ENCODE measurements around the gene SPR.

Gene SPR

DNA sequence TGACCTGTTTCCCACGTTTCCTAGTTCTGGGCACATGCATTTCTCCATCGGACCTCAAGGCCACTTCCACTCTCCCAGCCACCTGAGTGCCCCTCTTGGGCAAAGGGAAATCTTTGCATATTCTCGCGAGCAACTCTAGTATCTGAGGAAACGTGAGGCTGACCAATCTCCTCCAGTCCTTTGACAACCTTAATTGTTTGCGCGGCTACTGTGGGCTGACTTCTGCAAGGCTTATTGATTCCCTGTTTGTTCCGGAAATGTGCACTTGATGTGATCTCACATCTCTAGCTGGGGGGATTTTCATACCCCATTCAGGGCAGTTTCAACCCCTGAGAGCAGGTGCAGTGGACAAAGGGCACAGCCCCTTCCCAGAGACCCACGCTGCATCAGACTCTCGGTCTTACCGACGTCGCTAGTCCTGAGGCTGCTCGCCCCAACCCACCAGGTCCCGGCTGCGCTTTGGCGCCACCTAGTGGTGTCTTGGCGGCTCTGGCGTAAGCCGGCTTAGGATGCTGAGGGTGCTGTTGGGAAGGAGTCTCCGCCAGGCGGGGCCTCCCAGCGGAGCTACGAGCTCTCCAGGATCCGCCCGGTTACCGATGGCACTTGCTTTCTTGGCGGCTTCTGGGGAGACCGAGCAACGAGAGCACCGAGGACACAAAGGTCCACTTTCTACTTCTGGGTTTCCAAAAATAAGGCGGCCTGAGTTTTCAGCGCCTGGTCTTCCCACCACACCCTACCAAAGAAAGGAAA lies 24.8 kb upstream of the SPR start:
- Histone ChIP-seq H3K9ac (ENCODE audit: low read depth, low read length) (peak overlapping the region; percentile 51), H3K36me3 (ENCODE audit: control insufficient read depth, insufficient read depth, low read length) (no peaks in the 10 kb centered on the region), H3K4me1 (ENCODE audit: control insufficient read depth, insufficient read depth, low read length) (no peaks in the 10 kb centered on the region), H3K27me3 (ENCODE audit: control insufficient read depth, insufficient read depth, low read length) (peaks cover 11% of the 10 kb centered on the region), H3K4me3 (ENCODE audit: low read depth, low read length) (peak overlapping the region; percentile 66), H3K9me3 (ENCODE audit: control insufficient read depth, insufficient read depth, low read length) (no peaks in the 10 kb centered on the region)

- Histone ChIP-seq H3K9me3 (ENCODE audit: control insufficient read depth, insufficient read depth, low read length) (no peaks in the 10 kb centered on the region), H3K27me3 (ENCODE audit: control insufficient read depth, insufficient read depth, low read length) (peaks cover 11% of the 10 kb centered on the region), H3K4me1 (ENCODE audit: control insufficient read depth, insufficient read depth, low read length) (no peaks in the 10 kb centered on the region), H3K36me3 (ENCODE audit: control insufficient read depth, insufficient read depth, low read length) (no peaks in the 10 kb centered on the region), H3K9ac (ENCODE audit: low read depth, low read length) (peak overlapping the region; percentile 51), H3K4me3 (ENCODE audit: low read depth, low read length) (peak overlapping the region; percentile 66)
Observed at GRCh38 chr2:72863046-72863445, 24.2 kb upstream of the SPR start.

DNA sequence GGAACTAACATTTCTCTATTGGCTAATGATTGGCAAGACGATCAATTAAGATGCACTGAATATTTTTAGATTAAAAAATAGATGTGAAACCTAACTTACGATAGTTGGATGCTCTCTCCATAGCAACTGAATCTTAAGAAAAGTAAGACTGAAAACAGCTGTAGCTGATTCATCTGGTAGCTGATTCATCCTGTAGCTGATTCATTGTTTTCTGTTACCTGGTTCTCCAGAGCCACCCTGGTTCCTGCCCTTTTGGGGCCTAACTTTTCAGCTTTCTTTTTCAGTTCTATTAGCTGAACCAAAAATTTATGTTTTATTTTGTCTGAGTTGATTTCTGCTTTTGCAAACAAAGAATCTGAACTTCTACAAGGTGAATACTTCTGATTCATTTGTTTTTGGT lies 22.7 kb upstream of the SPR start:
- H3K9ac ChIP-seq (ENCODE audit: low read depth, low read length), result no peak overlapping the region
- no peak overlapping the region for H3K4me3 ChIP-seq (ENCODE audit: low read depth, low read length)
- H3K36me3 ChIP-seq (ENCODE audit: control insufficient read depth, insufficient read depth, low read length), result no peaks in the 10 kb centered on the region
- H3K9me3 ChIP-seq (ENCODE audit: control insufficient read depth, insufficient read depth, low read length), result no peaks in the 10 kb centered on the region
- no peaks in the 10 kb centered on the region for H3K4me1 ChIP-seq (ENCODE audit: control insufficient read depth, insufficient read depth, low read length)
- H3K27me3 ChIP-seq (ENCODE audit: control insufficient read depth, insufficient read depth, low read length), result peaks cover 11% of the 10 kb centered on the region

GRCh38 chr2:72871060-72871459 lies 16.1 kb upstream of the SPR start:
- H3K36me3 ChIP-seq (ENCODE audit: control insufficient read depth, insufficient read depth, low read length), result no peaks in the 10 kb centered on the region
- H3K9me3 ChIP-seq (ENCODE audit: control insufficient read depth, insufficient read depth, low read length), result no peaks in the 10 kb centered on the region
- H3K9ac ChIP-seq (ENCODE audit: low read depth, low read length), result no peak overlapping the region
- H3K4me3 ChIP-seq (ENCODE audit: low read depth, low read length), result no peak overlapping the region
- no peaks in the 10 kb centered on the region for H3K27me3 ChIP-seq (ENCODE audit: control insufficient read depth, insufficient read depth, low read length)
- no peaks in the 10 kb centered on the region for H3K4me1 ChIP-seq (ENCODE audit: control insufficient read depth, insufficient read depth, low read length)

DNA sequence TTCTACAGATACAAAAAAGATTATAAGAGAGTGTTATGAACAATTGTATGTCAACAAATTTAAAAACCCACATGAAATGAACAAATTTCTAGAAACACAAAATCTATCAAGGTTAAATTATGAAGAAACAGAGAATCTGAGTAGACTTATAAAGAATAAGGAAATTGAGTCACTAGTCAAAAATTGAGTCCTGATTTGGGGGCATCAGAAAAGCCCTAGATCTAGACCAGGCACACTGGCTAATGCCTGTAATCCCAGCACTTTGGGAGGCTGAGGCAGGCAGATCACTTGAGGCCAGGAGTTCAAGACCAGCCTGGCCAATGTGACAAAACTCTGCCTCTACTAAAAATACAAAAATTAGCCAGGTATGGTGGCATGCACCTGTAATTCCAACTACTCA lies 15.3 kb upstream of the SPR start:
- no peak overlapping the region for H3K9ac ChIP-seq (ENCODE audit: low read depth, low read length)

DNA sequence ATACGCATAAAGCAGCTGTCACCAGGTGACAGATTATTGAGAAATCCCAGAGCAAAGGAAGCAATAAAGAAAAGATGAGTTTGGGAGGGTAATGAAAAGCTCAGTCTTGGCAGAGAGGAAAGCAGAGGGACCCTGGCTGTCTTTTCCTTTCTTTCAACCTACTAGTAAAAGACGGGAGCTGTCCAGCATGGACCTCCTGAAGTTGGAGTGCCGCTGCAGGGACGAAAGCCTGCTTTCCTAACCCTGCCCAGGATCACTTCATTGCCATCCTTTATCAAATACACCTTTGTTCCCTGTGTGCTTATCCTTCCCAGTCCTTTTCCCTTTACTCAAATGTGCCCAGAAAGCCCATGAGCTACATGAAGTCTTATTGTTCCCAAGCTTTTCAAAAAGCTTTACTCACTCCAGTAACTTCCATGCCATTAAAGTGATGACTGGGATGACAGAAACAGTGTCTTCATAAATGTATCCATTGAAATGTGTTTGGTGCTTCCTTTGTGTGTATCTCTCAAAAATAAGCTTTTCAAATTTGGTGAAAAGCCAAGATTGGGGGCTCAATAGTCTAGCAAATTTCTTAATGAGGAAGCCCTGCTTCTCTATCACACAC lies 3.7 kb upstream of the SPR start:
- Histone ChIP-seq H3K4me1 (ENCODE audit: control insufficient read depth, insufficient read depth, low read length) (peaks cover 4% of the 10 kb centered on the region), H3K36me3 (ENCODE audit: control insufficient read depth, insufficient read depth, low read length) (no peaks in the 10 kb centered on the region), H3K9me3 (ENCODE audit: control insufficient read depth, insufficient read depth, low read length) (no peaks in the 10 kb centered on the region), H3K9ac (ENCODE audit: low read depth, low read length) (no peak overlapping the region), H3K4me3 (ENCODE audit: low read depth, low read length) (no peak overlapping the region), H3K27me3 (ENCODE audit: control insufficient read depth, insufficient read depth, low read length) (peaks cover 44% of the 10 kb centered on the region)

More for the DNA sequence above, 15.3 kb upstream of the SPR start:
- H3K4me3 ChIP-seq (ENCODE audit: low read depth, low read length), result no peak overlapping the region
- no peaks in the 10 kb centered on the region for H3K36me3 ChIP-seq (ENCODE audit: control insufficient read depth, insufficient read depth, low read length)
- H3K27me3 ChIP-seq (ENCODE audit: control insufficient read depth, insufficient read depth, low read length), result no peaks in the 10 kb centered on the region
- H3K4me1 ChIP-seq (ENCODE audit: control insufficient read depth, insufficient read depth, low read length), result no peaks in the 10 kb centered on the region
- no peaks in the 10 kb centered on the region for H3K9me3 ChIP-seq (ENCODE audit: control insufficient read depth, insufficient read depth, low read length)

DNA sequence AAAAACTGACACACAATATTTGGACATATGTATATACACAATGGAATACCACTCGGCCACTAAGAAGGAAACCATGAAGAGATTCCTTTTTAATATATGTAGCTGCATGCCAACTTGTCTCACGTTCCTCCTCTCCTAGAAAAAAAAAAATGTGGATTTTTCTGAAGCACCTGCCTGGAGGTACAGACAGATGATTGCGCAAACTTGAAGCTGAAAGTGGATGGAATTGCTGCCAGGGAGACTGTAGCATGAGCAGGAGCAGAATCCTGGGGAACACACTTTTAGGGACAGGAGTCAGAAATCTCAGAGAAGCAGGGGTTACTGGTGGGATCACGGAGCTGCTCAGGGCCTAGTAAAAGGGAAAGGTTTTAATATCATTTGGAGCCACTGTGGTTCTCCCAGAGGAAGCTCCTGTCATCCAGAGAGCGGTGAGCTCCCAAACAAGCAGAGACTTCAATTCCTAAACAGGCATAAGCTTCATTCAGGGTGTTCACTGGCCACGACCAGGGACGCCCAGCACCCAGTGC lies 640 bp upstream of the SPR start:
- Histone ChIP-seq H3K9me3 (ENCODE audit: control insufficient read depth, insufficient read depth, low read length) (no peaks in the 10 kb centered on the region), H3K4me1 (ENCODE audit: control insufficient read depth, insufficient read depth, low read length) (peaks cover 4% of the 10 kb centered on the region), H3K36me3 (ENCODE audit: control insufficient read depth, insufficient read depth, low read length) (no peaks in the 10 kb centered on the region), H3K4me3 (ENCODE audit: low read depth, low read length) (peak overlapping the region; percentile 73), H3K27me3 (ENCODE audit: control insufficient read depth, insufficient read depth, low read length) (peaks cover 52% of the 10 kb centered on the region), H3K9ac (ENCODE audit: low read depth, low read length) (no peak overlapping the region)

DNA sequence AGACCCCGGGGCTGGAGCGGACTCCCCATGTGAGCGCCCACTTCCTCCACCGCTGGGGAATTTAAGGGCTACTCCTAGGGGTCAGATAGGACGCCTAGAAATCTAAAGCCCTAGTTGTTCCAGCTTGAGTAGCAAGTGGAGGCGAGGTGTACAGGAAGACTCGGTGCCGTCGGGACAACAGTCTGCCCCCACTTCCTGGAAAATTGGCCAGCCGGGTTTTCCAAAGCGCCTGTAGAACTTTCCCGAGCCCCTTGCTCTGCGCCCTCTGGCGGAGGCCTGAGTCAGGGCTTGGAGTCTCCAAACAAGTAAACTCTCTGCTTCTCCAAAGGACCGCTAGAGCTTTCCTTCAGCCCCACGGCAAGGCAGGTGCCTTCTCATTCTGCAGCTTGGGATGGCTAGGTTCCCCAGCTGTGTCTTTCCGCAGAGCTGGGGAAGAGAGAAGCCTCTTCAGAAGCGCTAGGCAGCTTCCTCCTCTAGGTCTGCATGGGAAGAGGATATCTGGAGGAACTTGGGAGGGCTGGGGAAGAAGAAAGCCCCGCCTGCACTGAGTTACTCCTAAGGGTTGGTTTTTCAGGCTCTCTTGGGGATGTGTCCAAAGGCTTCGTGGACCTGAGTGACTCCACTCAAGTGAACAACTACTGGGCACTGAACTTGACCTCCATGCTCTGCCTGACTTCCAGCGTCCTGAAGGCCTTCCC lies 681 bp downstream of the SPR start:
- Histone ChIP-seq H3K27me3 (ENCODE audit: control insufficient read depth, insufficient read depth, low read length) (peaks cover 54% of the 10 kb centered on the region), H3K4me3 (ENCODE audit: low read depth, low read length) (peak overlapping the region; percentile 73), H3K4me1 (ENCODE audit: control insufficient read depth, insufficient read depth, low read length) (peaks cover 4% of the 10 kb centered on the region), H3K36me3 (ENCODE audit: control insufficient read depth, insufficient read depth, low read length) (no peaks in the 10 kb centered on the region), H3K9ac (ENCODE audit: low read depth, low read length) (peak overlapping the region; percentile 67), H3K9me3 (ENCODE audit: control insufficient read depth, insufficient read depth, low read length) (no peaks in the 10 kb centered on the region)

DNA sequence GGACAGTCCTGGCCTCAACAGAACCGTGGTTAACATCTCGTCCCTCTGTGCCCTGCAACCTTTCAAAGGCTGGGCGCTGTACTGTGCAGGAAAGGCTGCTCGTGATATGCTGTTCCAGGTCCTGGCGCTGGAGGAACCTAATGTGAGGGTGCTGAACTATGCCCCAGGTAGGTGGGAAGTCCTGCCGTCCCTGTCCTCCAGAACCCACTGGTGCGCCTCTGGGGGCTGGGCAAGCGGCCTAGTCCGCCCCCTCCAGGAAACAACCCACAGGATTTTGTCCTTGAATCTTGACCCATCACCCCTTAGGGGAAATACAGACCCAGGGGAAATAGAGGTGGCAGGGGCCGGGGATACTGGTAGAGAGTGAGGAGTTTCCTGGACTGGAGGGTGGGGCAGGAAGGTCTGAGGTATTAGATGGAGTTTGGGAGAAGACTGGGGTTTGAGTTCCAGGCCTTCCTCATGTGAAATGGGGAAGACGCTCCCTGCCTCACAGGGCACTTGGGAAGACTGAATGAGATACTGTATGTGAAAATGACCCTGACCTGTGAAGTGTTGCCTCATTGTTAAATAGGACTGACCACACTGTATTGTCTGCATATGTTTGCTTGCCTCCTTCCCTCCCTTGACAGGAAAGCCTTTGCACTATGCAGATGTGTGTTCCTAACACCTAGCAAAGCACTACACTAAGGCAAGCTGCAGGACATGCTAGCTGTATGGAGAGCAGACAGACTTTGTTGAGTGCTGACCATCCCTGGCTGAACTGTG lies 1.4 kb downstream of the SPR start:
- peaks cover 4% of the 10 kb centered on the region for H3K4me1 ChIP-seq (ENCODE audit: control insufficient read depth, insufficient read depth, low read length)
- peaks cover 58% of the 10 kb centered on the region for H3K27me3 ChIP-seq (ENCODE audit: control insufficient read depth, insufficient read depth, low read length)
- H3K4me3 ChIP-seq (ENCODE audit: low read depth, low read length), result no peak overlapping the region

DNA sequence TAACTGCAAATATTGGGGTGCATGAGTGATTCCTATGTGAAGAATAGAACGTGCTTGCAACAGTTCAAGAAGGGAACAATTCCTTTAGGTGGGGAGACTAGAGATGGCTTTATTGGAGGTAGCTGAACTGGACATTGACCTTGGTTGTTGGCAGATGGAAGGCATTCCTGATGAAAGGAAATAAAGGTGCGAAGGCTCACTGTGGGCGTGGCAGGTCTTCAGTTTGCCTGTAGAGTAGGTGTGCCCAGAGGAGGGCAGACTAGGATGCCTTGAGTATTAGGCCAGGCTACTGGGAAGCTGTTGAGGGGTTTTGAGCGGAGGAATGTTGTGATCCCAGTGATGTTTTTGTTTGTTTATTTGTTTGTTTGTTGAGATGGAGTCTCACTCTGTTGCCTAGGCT lies 2.8 kb downstream of the SPR start:
- no peaks in the 10 kb centered on the region for H3K9me3 ChIP-seq (ENCODE audit: control insufficient read depth, insufficient read depth, low read length)
- peaks cover 61% of the 10 kb centered on the region for H3K27me3 ChIP-seq (ENCODE audit: control insufficient read depth, insufficient read depth, low read length)
- peaks cover 4% of the 10 kb centered on the region for H3K4me1 ChIP-seq (ENCODE audit: control insufficient read depth, insufficient read depth, low read length)
- no peak overlapping the region for H3K9ac ChIP-seq (ENCODE audit: low read depth, low read length)
- H3K4me3 ChIP-seq (ENCODE audit: low read depth, low read length), result no peak overlapping the region
- H3K36me3 ChIP-seq (ENCODE audit: control insufficient read depth, insufficient read depth, low read length), result no peaks in the 10 kb centered on the region

More for the DNA sequence above, 1.4 kb downstream of the SPR start:
- no peak overlapping the region for H3K9ac ChIP-seq (ENCODE audit: low read depth, low read length)
- no peaks in the 10 kb centered on the region for H3K9me3 ChIP-seq (ENCODE audit: control insufficient read depth, insufficient read depth, low read length)
- H3K36me3 ChIP-seq (ENCODE audit: control insufficient read depth, insufficient read depth, low read length), result no peaks in the 10 kb centered on the region

DNA sequence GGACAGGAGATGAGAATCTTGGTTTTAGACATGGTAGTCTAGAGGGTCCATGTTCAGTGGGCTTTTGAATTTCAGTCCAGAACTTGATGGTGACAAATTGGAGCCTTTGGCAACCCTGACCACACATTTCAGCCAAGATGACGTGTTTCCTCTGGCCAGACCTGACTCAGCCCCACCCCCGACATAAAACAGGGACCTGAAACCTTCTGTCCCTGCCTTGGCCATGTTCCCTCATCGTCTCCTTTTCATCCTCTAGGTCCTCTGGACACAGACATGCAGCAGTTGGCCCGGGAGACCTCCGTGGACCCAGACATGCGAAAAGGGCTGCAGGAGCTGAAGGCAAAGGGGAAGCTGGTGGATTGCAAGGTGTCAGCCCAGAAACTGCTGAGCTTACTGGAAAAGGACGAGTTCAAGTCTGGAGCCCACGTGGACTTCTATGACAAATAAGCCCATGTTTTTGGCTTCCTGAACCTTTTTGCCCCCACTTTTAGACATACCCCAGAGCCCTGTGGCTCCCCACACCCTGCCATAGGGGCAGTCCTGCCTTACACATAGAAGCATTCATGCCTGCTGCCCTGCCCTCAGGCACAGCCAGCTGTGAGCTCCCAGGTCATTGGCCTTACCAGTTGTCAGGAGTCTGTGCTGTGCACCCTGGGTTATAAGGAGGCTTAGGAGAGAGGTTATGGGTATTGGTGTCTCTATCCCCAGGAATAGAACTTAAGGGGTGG lies 4.0 kb downstream of the SPR start:
- Histone ChIP-seq H3K36me3 (ENCODE audit: control insufficient read depth, insufficient read depth, low read length) (no peaks in the 10 kb centered on the region), H3K9ac (ENCODE audit: low read depth, low read length) (no peak overlapping the region), H3K27me3 (ENCODE audit: control insufficient read depth, insufficient read depth, low read length) (peaks cover 62% of the 10 kb centered on the region)

More for the DNA sequence above, 4.0 kb downstream of the SPR start:
- Histone ChIP-seq H3K4me1 (ENCODE audit: control insufficient read depth, insufficient read depth, low read length) (peaks cover 10% of the 10 kb centered on the region), H3K4me3 (ENCODE audit: low read depth, low read length) (no peak overlapping the region), H3K9me3 (ENCODE audit: control insufficient read depth, insufficient read depth, low read length) (no peaks in the 10 kb centered on the region)
